Activated naive CD4-positive, alpha-beta T cell treated with anti-CD3 and anti-CD28 coated beads, Interleukin-2, amount 50 U/mL, for 72 hours (primary cell): Measurements from ENCODE around the gene CDK19. TPM values are rescaled to one million over a fixed set of nuclear protein-coding genes. Genes with fewer than 3 reads are reported as not detected.
"Not testable (repeated sequence)": the region's sequence is repeated elsewhere in the genome, so short reads cannot be mapped to it uniquely, and the experiment has no call there.

ENCODE experiments used
- ATAC-seq, 2 donors: fragments of 150-1000 bp; cut with Tn5 transposase; 2 replicates each; pipeline ENCODE4 v1.10.0; 2021; ENCODE audit warnings: mild to moderate bottlenecking in 2 of 2, moderate library complexity in 2 of 2
- DNase-seq, 2 donors: peaks; one replicate each; pipeline ENCODE4 v3.0.0; 2021 to 2022; ENCODE audit warnings: low spot score in 2 of 2
- H3K27ac Mint-ChIP-seq, 2 donors: one replicate each; pipeline ENCODE4 v1.8.0; 2022; ENCODE audit warnings: mild to moderate bottlenecking in 2 of 2, mixed read lengths in 2 of 2
- H3K36me3 Mint-ChIP-seq, 2 donors: one replicate each; pipeline ENCODE4 v1.8.0; 2022; ENCODE audit warnings: mixed read lengths in 2 of 2
- H3K9me3 Mint-ChIP-seq, 2 donors: one replicate each; pipeline ENCODE4 v1.8.0; 2022; ENCODE audit warnings: mixed read lengths in 2 of 2
- total RNA-seq, 2 donors: library from RNA; stranded (reverse); gene quantifications; one replicate each; pipeline ENCODE4 v1.2.3, GENCODE V29; 2022

The CDK19 gene
- total RNA-seq, 2 donors from 2014 or later: 14.3 to 17.9 TPM

- peaks cover 4 to 12% of the 10 kb centered on the region in 2 donors for H3K9me3 Mint-ChIP-seq
- ATAC-seq (peak; percentile 17 to 42), DNase-seq (no peak)
- H3K27ac Mint-ChIP-seq: peak overlapping the region in 1 of 2 donors; percentile 20
- H3K36me3 Mint-ChIP-seq: peaks cover 8% of the 10 kb centered on the region in 2 donors
Measured at GRCh38 chr6:110784610-110784979, 30.7 kb downstream of the CDK19 start.

GRCh38 chr6:110781522-110782214, 33.6 kb downstream of the CDK19 start:
- ATAC-seq: peak in 1 of 2 donors; percentile 26
- no peak overlapping the region for H3K27ac Mint-ChIP-seq
- no peak for DNase-seq
- no peaks in the 10 kb centered on the region for H3K36me3 Mint-ChIP-seq
- H3K9me3 Mint-ChIP-seq: peaks cover 0 to 6% of the 10 kb centered on the region in 2 donors

GRCh38 chr6:110778333-110778732, 36.9 kb downstream of the CDK19 start:
- Mint-ChIP-seq H3K9me3 (no peaks in the 10 kb centered on the region), H3K36me3 (no peaks in the 10 kb centered on the region), H3K27ac (no peak overlapping the region)
- no peak for DNase-seq
- ATAC-seq: no peak

- H3K36me3 Mint-ChIP-seq: no peaks in the 10 kb centered on the region
- ATAC-seq (no peak), DNase-seq (no peak)
- no peak overlapping the region for H3K27ac Mint-ChIP-seq
- no peaks in the 10 kb centered on the region for H3K9me3 Mint-ChIP-seq
Measured at GRCh38 chr6:110777636-110778035, 37.6 kb downstream of the CDK19 start.

DNA sequence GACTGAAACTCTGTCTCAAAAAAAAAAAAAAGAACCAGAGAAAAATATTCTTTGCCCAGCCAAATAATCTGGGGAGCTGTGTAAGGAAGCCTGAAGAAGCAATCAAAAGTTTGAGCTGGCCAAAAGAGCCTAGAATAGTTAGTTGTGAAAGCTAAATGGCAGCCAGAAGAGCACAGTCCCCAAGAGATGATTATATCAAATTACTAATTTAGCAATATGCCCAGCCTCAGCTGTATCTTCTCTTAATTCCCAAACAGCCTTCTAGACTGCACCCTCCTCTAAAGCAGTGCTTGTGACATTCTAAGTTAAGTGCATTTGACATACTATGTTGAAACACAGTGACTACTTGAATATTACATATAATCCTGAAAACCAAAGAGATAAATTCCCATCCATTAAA, 38.9 kb downstream of the CDK19 start:
- DNase-seq (no peak), ATAC-seq (no peak)
- peaks cover 0 to 8% of the 10 kb centered on the region in 2 donors for H3K36me3 Mint-ChIP-seq
- peak overlapping the region in 1 of 2 donors; percentile 20 for H3K27ac Mint-ChIP-seq
- H3K9me3 Mint-ChIP-seq: no peaks in the 10 kb centered on the region

- no peaks in the 10 kb centered on the region for H3K9me3 Mint-ChIP-seq
- H3K36me3 Mint-ChIP-seq: peaks cover 0 to 8% of the 10 kb centered on the region in 2 donors
Measured at GRCh38 chr6:110769923-110770322, 45.3 kb downstream of the CDK19 start.

GRCh38 chr6:110768057-110768456, 47.2 kb downstream of the CDK19 start:
- DNase-seq (no peak), ATAC-seq (no peak)
- peaks cover 0 to 8% of the 10 kb centered on the region in 2 donors for H3K36me3 Mint-ChIP-seq
- H3K27ac Mint-ChIP-seq: no peak overlapping the region
- no peaks in the 10 kb centered on the region for H3K9me3 Mint-ChIP-seq

More at GRCh38 chr6:110769923-110770322, 45.3 kb downstream of the CDK19 start:
- DNase-seq (no peak), ATAC-seq (no peak)
- H3K27ac Mint-ChIP-seq: no peak overlapping the region

DNA sequence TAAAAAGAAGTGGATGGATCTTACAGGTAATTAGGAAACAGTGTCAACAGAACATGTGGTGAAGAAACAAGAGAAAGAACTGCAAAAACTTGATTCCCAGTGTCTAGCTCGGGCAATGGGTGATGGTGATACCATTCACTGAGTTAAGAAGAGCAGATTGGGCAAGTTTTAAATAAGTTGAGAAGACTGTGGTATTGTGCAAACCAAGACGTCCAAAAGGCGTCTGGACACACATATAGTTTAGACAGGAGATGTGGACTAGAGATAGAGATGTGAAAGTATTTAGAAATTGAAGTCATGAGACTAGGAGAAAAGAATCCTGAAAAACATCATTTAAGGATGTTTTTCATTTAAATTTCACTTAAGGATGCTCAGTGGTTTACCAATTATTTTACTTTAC, 53.9 kb downstream of the CDK19 start:
- H3K27ac Mint-ChIP-seq: no peak overlapping the region
- no peak for DNase-seq
- ATAC-seq: no peak
- no peaks in the 10 kb centered on the region for H3K9me3 Mint-ChIP-seq
- H3K36me3 Mint-ChIP-seq: no peaks in the 10 kb centered on the region

GRCh38 chr6:110760589-110760988, 54.7 kb downstream of the CDK19 start:
- DNase-seq (no peak), ATAC-seq (no peak)
- Mint-ChIP-seq H3K36me3 (no peaks in the 10 kb centered on the region), H3K27ac (no peak overlapping the region), H3K9me3 (no peaks in the 10 kb centered on the region)

DNA sequence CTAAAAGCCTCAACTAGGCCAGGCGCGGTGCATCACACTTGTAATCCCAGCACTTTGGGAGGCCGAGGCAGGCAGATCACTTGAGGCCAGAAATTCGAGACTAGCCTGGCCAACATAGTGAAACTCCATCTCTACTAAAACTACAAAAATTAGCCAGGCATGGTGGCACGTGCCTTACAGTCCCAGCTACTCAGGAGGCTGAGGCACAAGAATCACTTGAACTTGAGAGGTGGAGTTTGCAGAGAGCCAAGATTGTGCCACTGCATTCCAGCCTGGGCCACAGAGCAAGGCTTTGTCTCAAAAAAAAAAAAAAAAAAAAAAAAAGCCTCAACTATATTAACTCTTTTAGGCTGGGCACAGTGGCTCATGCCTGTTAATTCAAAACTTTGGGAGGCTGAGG, 55.2 kb downstream of the CDK19 start:
- ATAC-seq: not testable (repeated sequence)

GRCh38 chr6:110757926-110758325, 57.3 kb downstream of the CDK19 start:
- H3K9me3 Mint-ChIP-seq: no peaks in the 10 kb centered on the region
- no peak for DNase-seq
- H3K36me3 Mint-ChIP-seq: no peaks in the 10 kb centered on the region
- no peak for ATAC-seq
- H3K27ac Mint-ChIP-seq: no peak overlapping the region

More for the DNA sequence above, 55.2 kb downstream of the CDK19 start:
- H3K9me3 Mint-ChIP-seq, DNase-seq, H3K36me3 Mint-ChIP-seq, H3K27ac Mint-ChIP-seq: not testable (repeated sequence)

- ATAC-seq (no peak), DNase-seq (no peak)
- Mint-ChIP-seq H3K9me3 (no peaks in the 10 kb centered on the region), H3K27ac (no peak overlapping the region), H3K36me3 (no peaks in the 10 kb centered on the region)
Measured at GRCh38 chr6:110756817-110757216, 58.5 kb downstream of the CDK19 start.

DNA sequence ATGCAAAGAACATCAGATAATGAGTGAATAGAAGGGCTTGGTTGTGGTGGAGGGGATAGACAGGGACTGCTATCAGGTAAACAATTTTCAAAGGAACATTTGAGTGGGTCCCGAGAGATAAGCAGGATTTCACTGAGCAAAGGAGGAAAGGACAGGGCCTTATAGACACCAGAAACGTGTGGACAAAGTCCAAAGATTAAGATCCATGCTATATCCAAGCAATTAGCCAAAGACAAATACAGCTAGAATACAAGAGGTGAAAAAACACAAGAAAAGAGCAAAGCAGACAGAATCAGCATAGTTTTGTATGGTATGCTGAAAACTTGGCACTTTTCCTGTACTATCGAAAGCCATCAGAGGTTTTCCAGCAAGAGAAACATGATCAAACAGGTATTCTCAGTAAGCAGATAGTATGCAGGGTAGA, 59.8 kb downstream of the CDK19 start:
- H3K9me3 Mint-ChIP-seq: no peaks in the 10 kb centered on the region
- no peak for ATAC-seq

DNA sequence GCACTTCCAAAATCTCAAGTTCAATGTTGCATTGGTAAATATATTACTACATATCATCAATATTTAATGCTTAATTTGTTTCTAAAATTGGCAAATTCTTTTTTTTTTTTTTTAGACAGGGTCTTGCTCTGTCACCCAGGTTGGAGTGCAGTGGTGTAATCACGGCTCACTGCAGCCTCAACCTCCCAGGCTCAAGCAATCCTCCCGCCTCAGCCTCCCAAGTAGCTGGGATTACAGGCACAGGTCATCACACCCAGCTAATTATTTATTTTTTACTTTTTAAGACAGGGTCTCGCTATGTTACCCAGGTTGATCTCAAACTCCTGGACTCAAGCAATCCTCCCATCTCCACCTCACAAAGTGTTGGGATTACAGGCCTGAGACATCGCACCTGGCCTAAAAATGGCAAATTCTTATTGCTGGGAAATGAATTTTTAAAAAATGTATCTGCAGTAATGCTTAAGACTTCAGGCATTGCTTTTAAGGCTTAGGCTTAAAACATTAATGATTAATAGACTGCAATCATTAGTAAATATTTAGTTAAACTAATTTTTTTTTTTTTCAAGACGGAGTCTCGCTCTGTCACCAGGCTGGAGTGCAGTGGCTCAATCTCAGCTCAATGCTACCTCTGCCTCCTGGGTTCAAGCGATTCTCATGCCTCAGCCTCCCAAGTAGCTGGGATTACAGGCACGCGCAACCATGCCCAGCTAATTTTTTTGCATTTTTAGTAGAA, 61.2 kb downstream of the CDK19 start:
- H3K9me3 Mint-ChIP-seq, DNase-seq, H3K36me3 Mint-ChIP-seq, ATAC-seq, H3K27ac Mint-ChIP-seq: not testable (repeated sequence)

More for the DNA sequence above, 59.8 kb downstream of the CDK19 start:
- no peaks in the 10 kb centered on the region for H3K36me3 Mint-ChIP-seq
- DNase-seq: no peak
- H3K27ac Mint-ChIP-seq: no peak overlapping the region

GRCh38 chr6:110748453-110748852, 66.8 kb downstream of the CDK19 start:
- Mint-ChIP-seq H3K36me3 (no peaks in the 10 kb centered on the region), H3K9me3 (no peaks in the 10 kb centered on the region)
- ATAC-seq: no peak

GRCh38 chr6:110746680-110747079, 68.6 kb downstream of the CDK19 start:
- H3K36me3 Mint-ChIP-seq: peaks cover 16 to 17% of the 10 kb centered on the region in 2 donors
- H3K27ac Mint-ChIP-seq: no peak overlapping the region
- ATAC-seq (no peak), DNase-seq (no peak)
- peaks cover 4 to 12% of the 10 kb centered on the region in 2 donors for H3K9me3 Mint-ChIP-seq

More at GRCh38 chr6:110748453-110748852, 66.8 kb downstream of the CDK19 start:
- H3K27ac Mint-ChIP-seq: no peak overlapping the region
- no peak for DNase-seq

DNA sequence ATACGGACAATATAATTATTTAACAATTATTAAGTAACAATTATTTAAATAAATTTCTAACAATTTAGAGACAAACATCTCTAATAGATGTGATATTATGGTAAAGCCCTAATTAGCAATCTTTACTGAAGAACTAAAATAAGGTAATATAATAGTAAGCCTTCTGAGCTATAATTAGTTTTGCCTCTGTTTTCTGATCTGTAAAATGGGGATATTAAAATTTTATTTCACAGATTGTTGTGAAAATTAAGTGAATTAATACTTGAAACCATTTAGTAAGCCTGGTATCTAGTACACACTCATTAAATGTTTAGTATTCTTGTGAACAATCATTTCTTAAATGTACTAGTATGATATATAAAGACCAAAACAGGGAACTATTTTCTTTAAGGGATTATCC, 70.3 kb downstream of the CDK19 start:
- DNase-seq (no peak), ATAC-seq (no peak)
- peaks cover 27 to 32% of the 10 kb centered on the region in 2 donors for H3K36me3 Mint-ChIP-seq
- peaks cover 10 to 23% of the 10 kb centered on the region in 2 donors for H3K9me3 Mint-ChIP-seq
- no peak overlapping the region for H3K27ac Mint-ChIP-seq
